Neuron (in vitro differentiated cells): ENCODE measurements around the gene RRP7A.
"Not testable (repeated sequence)": the region's sequence is repeated elsewhere in the genome, so short reads cannot be mapped to it uniquely, and the experiment has no call there.

ENCODE experiments used
- H2AFZ ChIP-seq: one replicate; pipeline ENCODE4 v1.6.1; 2013; ENCODE audit warnings: low read depth, mild to moderate bottlenecking, inconsistent platforms, low read length, moderate library complexity
- H3K27me3 ChIP-seq: one replicate; pipeline ENCODE4 v1.6.1; 2013; ENCODE audit warnings: low read length; ENCODE audit not compliant: insufficient read depth
- H3K36me3 ChIP-seq: one replicate; pipeline ENCODE4 v1.6.1; 2013; ENCODE audit warnings: low read length; ENCODE audit not compliant: insufficient read depth
- H3K4me1 ChIP-seq: one replicate; pipeline ENCODE4 v1.6.1; 2013; ENCODE audit warnings: low read length; ENCODE audit not compliant: insufficient read depth
- H3K4me3 ChIP-seq: 2 replicates; pipeline ENCODE4 v1.5.1; 2013; ENCODE audit warnings: mild to moderate bottlenecking, low read length, moderate library complexity
- H3K9me3 ChIP-seq: one replicate; pipeline ENCODE4 v1.6.1; 2013; ENCODE audit warnings: low read length

Gene RRP7A

GRCh38 chr22:42529435-42529834 is 9.8 kb upstream of the RRP7A start:
- not testable (repeated sequence) for H3K9me3 ChIP-seq, H3K36me3 ChIP-seq, H3K4me3 ChIP-seq, H3K27me3 ChIP-seq, H2AFZ ChIP-seq, H3K4me1 ChIP-seq

GRCh38 chr22:42528591-42529307 is 9.2 kb upstream of the RRP7A start:
- H3K4me1 ChIP-seq, result peaks cover 5% of the 10 kb centered on the region
- H3K4me3 ChIP-seq, result no peak overlapping the region
- no peaks in the 10 kb centered on the region for H3K36me3 ChIP-seq
- no peaks in the 10 kb centered on the region for H3K27me3 ChIP-seq
- H2AFZ ChIP-seq, result no peak overlapping the region
- H3K9me3 ChIP-seq, result no peaks in the 10 kb centered on the region

- no peaks in the 10 kb centered on the region for H3K27me3 ChIP-seq
- no peak overlapping the region for H2AFZ ChIP-seq
- peaks cover 8% of the 10 kb centered on the region for H3K4me1 ChIP-seq
- no peak overlapping the region for H3K4me3 ChIP-seq
- H3K36me3 ChIP-seq, result peaks cover under 1% of the 10 kb centered on the region
- H3K9me3 ChIP-seq, result no peaks in the 10 kb centered on the region
Measured at GRCh38 chr22:42522546-42522945, 3.0 kb upstream of the RRP7A start.

- Histone ChIP-seq H3K4me3 (no peak overlapping the region), H3K27me3 (no peaks in the 10 kb centered on the region), H3K9me3 (no peaks in the 10 kb centered on the region), H3K4me1 (peaks cover 8% of the 10 kb centered on the region), H3K36me3 (peaks cover 7% of the 10 kb centered on the region), H2AFZ (no peak overlapping the region)
Measured at GRCh38 chr22:42521228-42521546, 1.6 kb upstream of the RRP7A start.

- Histone ChIP-seq H2AFZ (peak overlapping the region; percentile 51), H3K36me3 (peaks cover 24% of the 10 kb centered on the region), H3K4me3 (peak overlapping the region; percentile 56)
- not testable (repeated sequence) for H3K27me3 ChIP-seq, H3K4me1 ChIP-seq, H3K9me3 ChIP-seq
Measured at GRCh38 chr22:42518638-42519524, 715 bp downstream of the RRP7A start.

GRCh38 chr22:42517103-42517502 is 2.5 kb downstream of the RRP7A start:
- not testable (repeated sequence) for H3K27me3 ChIP-seq, H3K4me3 ChIP-seq, H2AFZ ChIP-seq, H3K4me1 ChIP-seq, H3K9me3 ChIP-seq
- H3K36me3 ChIP-seq, result peaks cover 27% of the 10 kb centered on the region

- Histone ChIP-seq H2AFZ (no peak overlapping the region), H3K36me3 (peaks cover 32% of the 10 kb centered on the region), H3K4me1 (peaks cover 8% of the 10 kb centered on the region), H3K4me3 (no peak overlapping the region), H3K9me3 (no peaks in the 10 kb centered on the region), H3K27me3 (no peaks in the 10 kb centered on the region)
Measured at GRCh38 chr22:42515896-42516295, 3.7 kb downstream of the RRP7A start.

- not testable (repeated sequence) for H3K9me3 ChIP-seq, H3K4me3 ChIP-seq, H2AFZ ChIP-seq, H3K4me1 ChIP-seq, H3K27me3 ChIP-seq
- peaks cover 32% of the 10 kb centered on the region for H3K36me3 ChIP-seq
Measured at GRCh38 chr22:42515304-42515703, 4.3 kb downstream of the RRP7A start.

GRCh38 chr22:42514331-42514730 is 5.3 kb downstream of the RRP7A start:
- H3K9me3 ChIP-seq, H3K4me1 ChIP-seq, H3K27me3 ChIP-seq, H3K4me3 ChIP-seq, H2AFZ ChIP-seq: not testable (repeated sequence)
- H3K36me3 ChIP-seq, result peaks cover 32% of the 10 kb centered on the region

- H2AFZ ChIP-seq, H3K4me1 ChIP-seq, H3K27me3 ChIP-seq, H3K4me3 ChIP-seq, H3K9me3 ChIP-seq: not testable (repeated sequence)
- H3K36me3 ChIP-seq, result peaks cover 30% of the 10 kb centered on the region
Measured at GRCh38 chr22:42512273-42512990, 7.2 kb downstream of the RRP7A start.

- Histone ChIP-seq H3K36me3 (peaks cover 27% of the 10 kb centered on the region), H3K27me3 (no peaks in the 10 kb centered on the region), H2AFZ (no peak overlapping the region), H3K4me3 (no peak overlapping the region), H3K4me1 (no peaks in the 10 kb centered on the region), H3K9me3 (no peaks in the 10 kb centered on the region)
Measured at GRCh38 chr22:42511401-42511891, 8.2 kb downstream of the RRP7A start.

- Histone ChIP-seq H2AFZ (no peak overlapping the region), H3K4me1 (no peaks in the 10 kb centered on the region), H3K36me3 (peaks cover 15% of the 10 kb centered on the region), H3K27me3 (no peaks in the 10 kb centered on the region), H3K4me3 (no peak overlapping the region), H3K9me3 (no peaks in the 10 kb centered on the region)
Measured at GRCh38 chr22:42509548-42509947, 10.0 kb downstream of the RRP7A start.

- not testable (repeated sequence) for H3K9me3 ChIP-seq, H3K27me3 ChIP-seq, H3K4me3 ChIP-seq, H2AFZ ChIP-seq, H3K4me1 ChIP-seq, H3K36me3 ChIP-seq
Measured at GRCh38 chr22:42508975-42509364, 10.6 kb downstream of the RRP7A start.
